GM21528 (cell line): ENCODE measurements around the gene SEC63.
"Not testable (repeated sequence)": the region's sequence is repeated elsewhere in the genome, so short reads cannot be mapped to it uniquely, and the experiment has no call there.

Experiments
- ATAC-seq: cut with Tn5 transposase; IDR thresholded peaks from one replicate; pipeline ENCODE4 v1.9.1; 2021; ENCODE audit warnings: mild to moderate bottlenecking, moderate library complexity; ENCODE audit not compliant: unreplicated experiment, low FRiP score

Gene SEC63

GRCh38 chr6:107867302-107867615 lies 90.7 kb downstream of the SEC63 start:
- no peak for ATAC-seq

GRCh38 chr6:107866606-107867301 lies 91.3 kb downstream of the SEC63 start:
- no peak for ATAC-seq

GRCh38 chr6:107864226-107865127 lies 93.5 kb downstream of the SEC63 start:
- no peak for ATAC-seq

- ATAC-seq = no peak
Observed at GRCh38 chr6:107862383-107862782, 95.6 kb downstream of the SEC63 start.

GRCh38 chr6:107860963-107861362 lies 97.0 kb downstream of the SEC63 start:
- not testable (repeated sequence) for ATAC-seq

- not testable (repeated sequence) for ATAC-seq
Observed at GRCh38 chr6:107860144-107860543, 97.9 kb downstream of the SEC63 start.

- no peak for ATAC-seq
Observed at GRCh38 chr6:107853230-107853629, 104.8 kb downstream of the SEC63 start.

- no peak for ATAC-seq
Observed at GRCh38 chr6:107849325-107849724, 108.7 kb downstream of the SEC63 start.

GRCh38 chr6:107847844-107848802 lies 109.9 kb downstream of the SEC63 start:
- ATAC-seq = peak; percentile 80

- no peak for ATAC-seq
Observed at GRCh38 chr6:107846262-107846795, 111.7 kb downstream of the SEC63 start.

GRCh38 chr6:107845777-107846176 lies 112.2 kb downstream of the SEC63 start:
- no peak for ATAC-seq

GRCh38 chr6:107843400-107843799 lies 114.6 kb downstream of the SEC63 start:
- no peak for ATAC-seq

GRCh38 chr6:107841275-107841670 lies 116.7 kb downstream of the SEC63 start:
- no peak for ATAC-seq

- no peak for ATAC-seq
Observed at GRCh38 chr6:107840636-107841274, 117.3 kb downstream of the SEC63 start.

- no peak for ATAC-seq
Observed at GRCh38 chr6:107833136-107833535, 124.9 kb downstream of the SEC63 start.

- no peak for ATAC-seq
Observed at GRCh38 chr6:107832151-107833056, 125.6 kb downstream of the SEC63 start.

- no peak for ATAC-seq
Observed at GRCh38 chr6:107830060-107830459, 127.9 kb downstream of the SEC63 start.

- no peak for ATAC-seq
Observed at GRCh38 chr6:107827541-107827940, 130.5 kb downstream of the SEC63 start.

- no peak for ATAC-seq
Observed at GRCh38 chr6:107823047-107823557, 134.9 kb downstream of the SEC63 start.
